ENCODE data around the gene ENTPD2. TPM values are rescaled to one million over a fixed set of nuclear protein-coding genes. Genes with fewer than 3 reads are reported as not detected.

ENTPD2 gene
- not detected for total RNA-seq

DNA sequence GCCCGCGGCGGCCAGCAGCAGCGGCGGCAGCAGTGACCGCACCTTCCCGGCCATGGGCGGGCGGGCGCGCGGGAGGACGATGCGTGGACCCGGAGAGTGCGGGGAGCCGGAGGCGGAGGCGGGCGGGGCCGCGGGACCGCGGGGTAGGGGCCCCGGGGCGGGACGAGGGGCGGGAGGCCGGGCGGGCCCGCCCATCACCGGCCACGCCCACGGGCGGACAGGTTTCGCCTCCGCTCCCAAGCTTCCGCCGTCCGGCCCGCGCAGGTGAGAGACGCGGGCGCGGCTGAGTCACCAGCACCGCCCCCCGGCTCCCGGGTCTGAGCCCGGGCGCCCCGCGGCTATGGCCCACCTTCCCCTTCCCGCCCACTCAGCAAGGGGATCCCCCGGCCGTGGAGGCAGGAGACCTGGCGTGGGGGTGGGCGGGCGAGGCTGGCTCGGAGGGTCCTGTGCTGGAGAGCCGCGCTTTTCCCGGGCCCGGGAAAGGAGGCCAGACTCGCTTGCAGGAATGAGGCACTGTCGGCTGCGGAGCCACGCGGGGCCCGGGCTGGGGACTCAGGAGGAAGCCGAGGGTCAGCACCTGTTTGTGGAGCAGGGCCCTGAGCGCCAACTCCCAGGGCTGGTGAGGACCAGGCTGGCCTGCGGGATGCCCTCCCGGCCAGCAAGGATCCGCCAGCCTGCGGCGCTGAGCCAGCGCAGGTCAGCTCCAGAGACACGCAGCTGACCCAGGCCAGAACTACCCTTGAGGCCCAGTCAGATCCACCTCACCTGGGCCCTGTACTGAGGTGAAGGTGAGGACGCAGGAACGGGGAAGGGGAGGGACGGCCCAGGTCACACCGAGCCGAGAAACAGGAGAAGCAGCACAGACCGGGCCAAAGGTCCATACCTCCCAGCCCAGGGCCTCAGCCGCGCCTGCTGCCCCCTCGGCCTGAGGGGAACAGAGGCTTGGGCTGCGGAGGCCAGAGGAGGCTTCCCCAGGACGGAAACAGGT, at the start of gene ENTPD2:
Gene ENTPD2, minus strand, starts transcription at position 118 of the 988 bp plus-strand sequence. Its CDS starts 64 bp downstream, at position 54.
- TF ChIP-seq, protein P1, sequence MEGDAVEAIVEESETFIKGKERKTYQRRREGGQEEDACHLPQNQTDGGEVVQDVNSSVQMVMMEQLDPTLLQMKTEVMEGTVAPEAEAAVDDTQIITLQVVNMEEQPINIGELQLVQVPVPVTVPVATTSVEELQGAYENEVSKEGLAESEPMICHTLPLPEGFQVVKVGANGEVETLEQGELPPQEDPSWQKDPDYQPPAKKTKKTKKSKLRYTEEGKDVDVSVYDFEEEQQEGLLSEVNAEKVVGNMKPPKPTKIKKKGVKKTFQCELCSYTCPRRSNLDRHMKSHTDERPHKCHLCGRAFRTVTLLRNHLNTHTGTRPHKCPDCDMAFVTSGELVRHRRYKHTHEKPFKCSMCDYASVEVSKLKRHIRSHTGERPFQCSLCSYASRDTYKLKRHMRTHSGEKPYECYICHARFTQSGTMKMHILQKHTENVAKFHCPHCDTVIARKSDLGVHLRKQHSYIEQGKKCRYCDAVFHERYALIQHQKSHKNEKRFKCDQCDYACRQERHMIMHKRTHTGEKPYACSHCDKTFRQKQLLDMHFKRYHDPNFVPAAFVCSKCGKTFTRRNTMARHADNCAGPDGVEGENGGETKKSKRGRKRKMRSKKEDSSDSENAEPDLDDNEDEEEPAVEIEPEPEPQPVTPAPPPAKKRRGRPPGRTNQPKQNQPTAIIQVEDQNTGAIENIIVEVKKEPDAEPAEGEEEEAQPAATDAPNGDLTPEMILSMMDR (IDR thresholded peaks at IDR 0.05; ENCODE audit: low read depth): no peak

DNA sequence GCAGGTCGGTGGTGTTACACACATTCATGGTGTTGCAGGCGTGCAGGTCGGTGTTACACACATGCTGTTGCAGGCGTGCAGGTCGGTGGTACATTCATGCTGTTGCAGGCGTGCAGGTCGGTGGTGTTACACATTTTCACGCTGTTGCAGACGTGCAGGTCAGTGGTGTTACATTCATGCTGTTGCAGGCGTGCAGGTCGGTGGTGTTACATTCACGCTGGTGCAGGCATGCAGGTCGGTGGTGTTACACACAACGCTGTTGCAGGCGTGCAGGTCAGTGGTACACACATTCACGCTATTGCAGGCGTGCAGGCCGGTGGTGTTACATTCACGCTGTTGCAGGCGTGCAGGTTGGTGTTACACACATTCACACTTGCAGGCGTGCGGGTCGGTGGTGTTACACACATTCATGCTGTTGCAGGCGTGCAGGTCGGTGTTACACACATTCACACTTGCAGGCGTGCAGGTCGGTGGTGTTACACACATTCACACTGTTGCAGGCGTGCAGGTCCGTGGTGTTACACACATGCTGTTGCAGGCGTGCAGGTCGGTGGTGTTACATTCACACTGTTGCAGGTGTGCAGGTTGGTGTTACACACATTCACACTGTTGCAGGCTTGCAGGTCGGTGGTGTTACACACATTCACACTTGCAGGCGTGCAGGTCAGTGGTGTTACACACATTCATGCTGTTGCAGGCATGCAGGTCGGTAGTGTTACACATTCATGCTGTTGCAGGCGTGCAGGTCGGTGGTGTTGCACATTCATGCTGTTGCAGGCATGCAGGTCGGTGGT, 49.5 kb upstream of the ENTPD2 start:
- TF ChIP-seq, protein P1 (IDR thresholded peaks at IDR 0.05; ENCODE audit: low read depth): no peak

DNA sequence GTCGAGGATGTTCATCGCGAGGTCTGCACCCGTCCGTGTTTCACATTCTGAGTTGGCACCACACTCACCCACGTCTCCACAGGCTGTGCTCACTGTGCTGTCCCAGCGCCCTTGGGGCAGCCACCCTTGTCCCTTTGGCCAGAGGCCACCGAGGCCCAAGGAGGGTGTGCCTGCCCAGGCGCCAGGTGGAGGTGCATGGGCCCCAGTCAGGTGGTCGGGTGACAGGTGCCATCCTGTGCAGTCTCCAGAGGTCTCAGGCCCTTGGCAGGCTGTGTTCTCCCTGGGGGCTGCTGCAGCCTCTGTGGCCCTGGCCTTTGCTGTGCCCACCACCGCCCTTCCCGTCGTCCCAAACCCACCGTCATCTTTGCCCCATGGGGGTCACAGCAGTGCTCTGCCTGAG, 45.4 kb upstream of the ENTPD2 start:
- TF ChIP-seq, protein P1 (IDR thresholded peaks at IDR 0.05; ENCODE audit: low read depth): no peak

DNA sequence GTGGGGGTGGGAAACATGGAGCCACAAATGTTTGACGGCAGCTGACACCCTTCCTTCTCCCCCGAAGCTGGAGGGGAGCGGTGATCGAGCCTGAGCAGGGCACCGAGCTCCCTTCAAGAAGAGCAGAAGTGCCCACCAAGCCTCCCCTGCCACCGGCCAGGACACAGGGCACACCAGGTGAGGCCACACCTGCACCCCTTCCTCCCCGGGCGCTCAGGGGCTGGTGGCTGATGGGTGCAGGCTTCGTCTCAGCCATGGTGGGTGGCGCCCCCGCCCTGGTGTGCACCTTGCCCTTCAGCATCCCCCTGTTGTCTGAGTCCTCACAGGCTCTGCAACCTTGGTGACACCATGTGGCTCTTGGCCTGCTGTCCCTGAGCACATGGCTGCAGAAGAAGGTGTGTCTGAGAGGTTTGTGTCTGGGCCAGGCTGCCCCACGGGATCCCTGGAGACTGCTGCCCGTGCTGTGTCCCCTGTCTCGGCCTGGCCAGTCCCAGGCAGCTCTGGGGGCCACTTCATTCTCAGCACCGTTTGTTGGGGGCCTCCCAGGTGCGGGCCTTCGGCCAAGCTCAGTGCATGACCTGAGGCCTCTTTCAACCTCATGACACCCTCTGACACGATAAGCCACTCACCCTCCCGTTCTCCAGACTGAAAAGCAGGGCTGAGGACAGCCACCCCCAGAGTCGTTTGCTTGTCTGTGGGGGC, 44.1 kb upstream of the ENTPD2 start:
- TF ChIP-seq, protein P1 (IDR thresholded peaks at IDR 0.05; ENCODE audit: low read depth): no peak

DNA sequence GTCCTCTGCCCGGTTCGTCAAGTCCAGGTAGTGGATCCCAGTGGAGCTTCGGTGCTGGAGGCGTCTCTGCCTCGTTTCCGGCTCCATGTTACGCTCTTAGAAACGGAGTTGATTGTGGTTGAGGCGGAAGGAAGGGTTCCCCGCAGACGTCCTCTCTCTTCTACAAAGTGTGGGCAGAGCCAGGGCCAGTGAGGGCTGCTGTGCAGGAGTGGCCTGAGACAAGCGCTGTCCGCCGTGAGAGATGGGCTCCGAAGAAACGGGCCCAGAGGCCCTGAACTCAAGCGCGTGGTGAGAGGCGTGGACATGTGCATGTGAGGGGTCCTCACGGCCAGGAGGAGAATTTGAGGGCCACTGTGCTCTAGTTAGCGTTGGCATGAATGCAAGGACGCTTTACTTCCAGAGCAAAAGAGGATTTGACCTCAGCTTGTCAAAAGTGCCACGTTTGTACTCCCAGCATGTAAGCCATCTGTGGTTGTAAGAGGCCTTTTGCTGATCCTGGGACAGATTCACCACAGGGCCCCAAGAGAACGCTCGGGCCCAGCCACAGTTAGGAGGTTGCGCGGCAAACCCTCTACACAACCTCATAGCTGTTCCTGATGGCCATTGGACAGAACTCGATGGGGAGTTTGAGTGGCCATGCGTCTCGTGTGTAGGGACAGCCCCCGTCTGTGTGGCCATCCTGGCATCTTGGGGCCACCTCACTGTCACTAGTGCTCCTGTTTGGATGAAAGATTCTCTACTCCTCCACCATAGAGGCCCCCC, 43.1 kb upstream of the ENTPD2 start:
- TF ChIP-seq, protein P1 (IDR thresholded peaks at IDR 0.05; ENCODE audit: low read depth): no peak

- TF ChIP-seq, protein P1 (IDR thresholded peaks at IDR 0.05; ENCODE audit: low read depth): no peak
Observed at GRCh38 chr9:137095664-137096517, 42.0 kb upstream of the ENTPD2 start.
